Progenitor cell of endocrine pancreas (in vitro differentiated cells): ENCODE data around the gene RASA3. TPM values are rescaled to one million over a fixed set of nuclear protein-coding genes. Genes with fewer than 3 reads are reported as not detected.

Source experiments
- DNase-seq: peaks from one replicate; pipeline ENCODE4 v3.0.0; 2021; ENCODE audit warnings: low spot score; ENCODE audit not compliant: unreplicated experiment
- H3K27ac Mint-ChIP-seq: 2 replicates; pipeline ENCODE4 v1.8.0; 2021; ENCODE audit warnings: mild to moderate bottlenecking, moderate library complexity, mixed read lengths
- H3K27me3 Mint-ChIP-seq: 2 replicates; pipeline ENCODE4 v1.8.0; 2021; ENCODE audit warnings: mixed read lengths
- H3K36me3 Mint-ChIP-seq: 2 replicates; pipeline ENCODE4 v1.8.0; 2022; ENCODE audit warnings: mixed read lengths; ENCODE audit not compliant: insufficient read depth
- H3K4me1 Mint-ChIP-seq: 2 replicates; pipeline ENCODE4 v1.8.0; 2021; ENCODE audit warnings: low read depth, mixed read lengths
- H3K4me3 Mint-ChIP-seq: 2 replicates; pipeline ENCODE4 v1.8.0; 2021; ENCODE audit warnings: low read depth, mild to moderate bottlenecking, moderate library complexity, mixed read lengths
- H3K9me3 Mint-ChIP-seq: 2 replicates; pipeline ENCODE4 v1.8.0; 2021; ENCODE audit warnings: low read depth, mixed read lengths
- CTCF ChIP-seq: fragments of 200-600 bp; sonication (generic); IDR thresholded peaks from one replicate; pipeline ENCODE4 v1.5.0; 2021; ENCODE audit warnings: antibody characterized with exemption, mild to moderate bottlenecking; ENCODE audit not compliant: unreplicated experiment
- total RNA-seq: library from RNA; stranded (reverse); gene quantifications from 2 replicates; pipeline ENCODE4 v1.2.1, GENCODE V29; 2021

The RASA3 gene
- total RNA-seq, 1 donor from 2014 or later = 6.3 TPM

DNA sequence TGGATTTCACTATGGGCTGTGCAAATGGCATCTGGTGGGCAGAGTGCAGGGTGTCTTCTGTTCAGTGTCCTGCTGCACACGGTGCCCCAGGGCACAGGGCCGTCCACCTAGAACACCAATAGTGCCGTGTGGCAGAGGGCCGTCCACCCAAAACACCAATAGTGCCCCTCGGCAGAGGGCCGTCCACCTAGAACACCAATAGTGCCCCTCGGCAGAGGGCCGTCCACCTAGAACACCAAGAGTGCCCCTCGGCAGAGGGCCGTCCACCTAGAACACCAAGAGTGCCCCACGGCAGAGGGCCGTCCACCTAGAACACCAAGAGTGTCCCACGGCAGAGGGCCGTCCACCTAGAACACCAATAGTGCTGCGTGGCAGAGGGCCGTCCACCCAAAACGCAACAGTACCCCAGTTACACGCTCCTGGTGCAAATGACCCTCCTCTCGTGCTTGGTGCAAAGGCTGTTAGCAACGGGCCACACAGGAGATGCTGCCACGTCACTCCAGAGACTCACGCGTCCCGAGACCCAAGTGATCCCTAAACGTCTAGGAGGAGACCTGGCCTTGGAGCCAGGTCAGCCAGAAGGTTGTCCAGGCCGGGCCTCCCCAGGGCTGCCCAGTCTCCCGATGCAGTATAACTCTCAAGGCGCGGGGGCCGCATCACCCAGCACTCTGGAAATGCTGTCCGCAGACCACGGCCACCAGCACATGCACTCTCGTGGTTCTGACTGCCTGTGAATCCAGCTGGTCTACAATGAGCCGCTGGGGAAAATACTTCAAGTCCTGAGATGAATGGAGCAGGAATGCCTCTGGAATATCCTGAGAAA lies 51.5 kb downstream of the RASA3 start:
- no peak for DNase-seq
- Mint-ChIP-seq H3K27ac (no peak overlapping the region), H3K9me3 (no peaks in the 10 kb centered on the region), H3K4me3 (no peak overlapping the region), H3K4me1 (peaks cover 4% of the 10 kb centered on the region), H3K27me3 (no peaks in the 10 kb centered on the region), H3K36me3 (peaks cover 5% of the 10 kb centered on the region)
- TF ChIP-seq CTCF = no peak

GRCh38 chr13:114079601-114080536 lies 52.6 kb downstream of the RASA3 start:
- Mint-ChIP-seq H3K27me3 (no peaks in the 10 kb centered on the region), H3K36me3 (peaks cover 5% of the 10 kb centered on the region), H3K27ac (no peak overlapping the region), H3K4me3 (no peak overlapping the region), H3K4me1 (peaks cover 4% of the 10 kb centered on the region), H3K9me3 (no peaks in the 10 kb centered on the region)
- DNase-seq = no peak
- TF ChIP-seq CTCF = no peak

DNA sequence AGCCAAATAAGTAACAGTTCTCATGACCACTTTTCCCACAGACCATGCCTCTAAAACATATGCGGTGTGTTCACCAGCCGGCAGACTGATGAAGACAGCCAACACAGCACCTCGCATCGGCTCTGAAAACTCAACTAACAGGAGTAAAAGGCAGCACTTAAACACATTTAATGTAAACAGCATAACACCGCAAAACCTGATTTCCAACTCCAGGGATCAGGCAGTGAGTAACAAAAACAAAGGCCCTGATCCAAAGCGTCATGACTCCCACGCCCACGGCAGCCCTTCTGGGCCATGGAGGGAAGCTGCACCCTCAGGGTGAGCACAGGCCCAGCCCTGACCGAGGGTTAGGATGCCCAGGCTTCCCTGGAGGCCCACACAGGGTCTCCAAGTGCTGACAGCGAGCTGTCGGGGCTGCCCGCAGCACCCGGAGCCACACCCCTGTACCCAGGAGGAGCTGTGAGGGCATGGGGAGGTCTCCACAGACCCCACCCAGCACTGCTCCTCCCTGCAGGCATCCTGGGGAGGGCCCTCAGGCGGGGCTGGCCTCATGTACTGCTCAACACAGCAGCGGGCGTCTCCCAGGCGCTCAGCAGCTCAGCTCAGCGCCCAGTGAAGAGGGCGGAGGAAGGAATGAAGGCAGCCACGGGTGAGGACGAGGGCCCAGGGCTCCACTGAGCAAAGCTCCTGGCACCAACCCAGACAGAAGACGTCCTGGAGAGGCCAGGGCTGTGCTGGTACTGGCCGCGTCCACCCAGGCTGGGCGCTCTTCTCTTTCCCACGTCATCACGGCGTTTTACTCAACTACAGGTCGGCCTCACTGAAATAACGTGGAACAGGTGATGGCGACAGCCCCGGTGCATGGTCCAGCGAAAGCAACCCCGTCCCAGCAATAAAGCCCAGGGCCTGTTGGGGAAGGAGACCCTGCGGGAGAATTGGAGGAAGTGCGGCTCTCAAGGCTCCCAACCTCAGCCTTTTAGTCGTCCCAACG lies 53.7 kb downstream of the RASA3 start:
- DNase-seq = no peak
- no peak overlapping the region for H3K4me3 Mint-ChIP-seq

DNA sequence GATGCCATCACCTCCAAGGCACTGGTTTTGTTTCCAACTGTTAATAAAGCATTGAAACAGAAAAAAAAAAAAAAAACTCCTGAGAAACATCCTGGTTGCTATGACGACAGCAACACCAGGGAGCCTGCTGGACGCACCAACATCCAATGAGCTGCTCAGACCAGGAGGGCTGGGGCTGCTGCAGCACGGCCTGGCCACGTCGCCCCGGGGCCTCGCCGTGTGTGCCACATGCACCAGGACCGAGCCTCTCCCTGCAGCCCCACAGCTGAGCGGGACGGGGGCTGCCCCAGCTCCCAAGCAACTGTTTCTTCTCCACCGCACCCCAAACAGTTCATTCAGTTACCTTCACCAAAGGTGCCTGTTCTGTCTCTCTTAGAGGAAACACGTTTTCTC lies 54.5 kb downstream of the RASA3 start:
- Mint-ChIP-seq H3K27me3 (no peaks in the 10 kb centered on the region), H3K36me3 (peaks cover 2% of the 10 kb centered on the region), H3K27ac (no peak overlapping the region), H3K4me1 (peaks cover 4% of the 10 kb centered on the region), H3K9me3 (no peaks in the 10 kb centered on the region), H3K4me3 (no peak overlapping the region)
- no peak for DNase-seq
- TF ChIP-seq CTCF = no peak

More for the DNA sequence above, 53.7 kb downstream of the RASA3 start:
- H3K4me1 Mint-ChIP-seq = peaks cover 4% of the 10 kb centered on the region
- H3K27me3 Mint-ChIP-seq = no peaks in the 10 kb centered on the region
- no peaks in the 10 kb centered on the region for H3K9me3 Mint-ChIP-seq
- H3K36me3 Mint-ChIP-seq = peaks cover 5% of the 10 kb centered on the region
- TF ChIP-seq CTCF = no peak
- H3K27ac Mint-ChIP-seq = peak overlapping the region; percentile 42
